K562 (cell line): ENCODE results near the gene ANKRD24. TPM values are rescaled to one million over a fixed set of nuclear protein-coding genes. Genes with fewer than 3 reads are reported as not detected.
A peak's percentile ranks its signal among the peaks of the same experiment; 100 is the strongest.

ENCODE experiments used
- ADNP ChIP-seq: fragments of 200-800 bp; sonication (Bioruptor generic); IDR thresholded peaks from 2 replicates; pipeline ENCODE4 v1.6.1; 2016; ENCODE audit warnings: missing genetic modification characterization, missing compliant biosample characterization
- CHD4 ChIP-seq: fragments of 200-600 bp; sonication (generic); IDR thresholded peaks from 3 replicates; pipeline ENCODE4 v1.6.1; 2012; ENCODE audit warnings: low read depth, mild to moderate bottlenecking, mixed read lengths, low read length, inconsistent platforms; ENCODE audit not compliant: insufficient read depth, insufficient replicate concordance, poor library complexity, severe bottlenecking
- DACH1 ChIP-seq: fragments of 450-650 bp; IDR thresholded peaks from 2 replicates; pipeline ENCODE4 v1.6.1; 2018; ENCODE audit not compliant: partially characterized antibody
- GTF2A2 ChIP-seq: IDR thresholded peaks from 2 replicates; pipeline ENCODE4 v1.6.1; 2016; ENCODE audit warnings: mild to moderate bottlenecking, missing genetic modification characterization, missing compliant biosample characterization
- HDAC2 ChIP-seq: fragments of 450-650 bp; IDR thresholded peaks from 2 replicates; pipeline ENCODE4 v1.6.1; 2016; ENCODE audit warnings: mild to moderate bottlenecking
- HDGF ChIP-seq: fragments of 450-650 bp; IDR thresholded peaks from 2 replicates; pipeline ENCODE4 v1.6.1; 2016
- KDM1A ChIP-seq, 2 experiments: fragments of 450-650 bp; IDR thresholded peaks; 2 replicates each; pipeline ENCODE4 v1.6.1; 2016; ENCODE audit warnings: mild to moderate bottlenecking in 2 of 2
- KDM5B ChIP-seq: fragments of 200-600 bp; sonication (generic); IDR thresholded peaks from 2 replicates; pipeline ENCODE4 v1.6.1; 2012; ENCODE audit warnings: low read depth, mild to moderate bottlenecking, moderate library complexity, low read length, control low read depth, inconsistent platforms; ENCODE audit not compliant: insufficient replicate concordance
- MECOM ChIP-seq: fragments of 250-450 bp; sonication (Bioruptor Pico); IDR thresholded peaks from 2 replicates; pipeline ENCODE4 v1.8.0; 2022; ENCODE audit warnings: inconsistent platforms
- MGA ChIP-seq: fragments of 450-650 bp; IDR thresholded peaks from 2 replicates; pipeline ENCODE4 v1.6.1; 2016; ENCODE audit warnings: mild to moderate bottlenecking, moderate library complexity
- NFIC ChIP-seq: fragments of 450-650 bp; IDR thresholded peaks from 2 replicates; pipeline ENCODE4 v1.6.1; 2017; ENCODE audit warnings: mild to moderate bottlenecking, inconsistent platforms
- PHF20 ChIP-seq: fragments of 450-650 bp; IDR thresholded peaks from 2 replicates; pipeline ENCODE4 v1.6.1; 2018; ENCODE audit not compliant: partially characterized antibody
- POLR2A ChIP-seq: fragments of 450-650 bp; conservative IDR thresholded peaks from 2 replicates; pipeline ENCODE4 v1.6.1; 2016
- THRA ChIP-seq: fragments of 450-650 bp; IDR thresholded peaks from 2 replicates; pipeline ENCODE4 v1.6.1; 2017; ENCODE audit warnings: mild to moderate bottlenecking, moderate library complexity
- ZKSCAN3 ChIP-seq: fragments of 250-450 bp; sonication (Bioruptor Pico); IDR thresholded peaks from 2 replicates; pipeline ENCODE4 v1.4.0; 2020
- ZNF143 ChIP-seq: sonication (generic); formaldehyde crosslinking; IDR thresholded peaks from 2 replicates; pipeline ENCODE4 v1.9.0; 2022; ENCODE audit warnings: mild to moderate bottlenecking, missing genetic modification reagents
- ZNF146 ChIP-seq: IDR thresholded peaks from one replicate; pipeline ENCODE4 v1.6.1; 2018; ENCODE audit warnings: missing compliant biosample characterization; ENCODE audit not compliant: unreplicated experiment
- ZNF239 ChIP-seq: fragments of 250-450 bp; sonication (Bioruptor Pico); IDR thresholded peaks from 2 replicates; pipeline ENCODE4 v1.4.0; 2020; ENCODE audit warnings: mild to moderate bottlenecking
- ZNF24 ChIP-seq: fragments of 450-650 bp; IDR thresholded peaks from 2 replicates; pipeline ENCODE4 v1.6.1; 2016
- polyA plus RNA-seq, 8 experiments: library from polyadenylated mRNA; depleted of rRNA in 4 of 8; stranded (reverse) in 5 of 8; unstranded in 3 of 8; fragments of >200 nt; fragmentation: Nextera tagmentation in 2 of 8; fragmentation: Illumina TruSeq in 1 of 8; extraction: Ambion mirVana in 2 of 8; extraction: Trizol in 1 of 8; gene quantifications; 2 replicates each; pipeline versions ENCODE4 v1.2.1 to v1.2.3, GENCODE V29; 2011 to 2014; ENCODE audit warnings: inconsistent platforms in 1 of 8, missing spikeins in 1 of 8
- total RNA-seq, 7 experiments: library from RNA; depleted of rRNA in 6 of 7; stranded (reverse); fragments of >200 nt in 6 of 7; fragmentation: Illumina TruSeq in 2 of 7; extraction: Trizol in 2 of 7; gene quantifications; 2 replicates each; pipeline versions ENCODE4 v1.2.1 to v1.2.3, GENCODE V29; 2011 to 2021; ENCODE audit warnings: low replicate concordance in 1 of 7

ANKRD24 gene
- total and polyA plus RNA-seq, 9 of the 15 experiments (the other 6 are each of a cell fraction or from before 2014, with no cell fraction given) = 0.07 to 0.12 (median 0.09) TPM; not detected in 5

- TF ChIP-seq THRA = no peak
- TF ChIP-seq ZNF24 = no peak
- TF ChIP-seq ADNP (tag) = peak; percentile 78
- peak; percentile 84 to 91 for TF ChIP-seq KDM1A (IDR thresholded peaks at IDR 0.05)
- no peak for TF ChIP-seq HDGF
- no peak for TF ChIP-seq ZNF146
- no peak for TF ChIP-seq GTF2A2
- TF ChIP-seq ZNF239 = no peak
- TF ChIP-seq MGA = no peak
- peak; percentile 31 for TF ChIP-seq PHF20
- no peak for TF ChIP-seq POLR2A
- no peak for TF ChIP-seq ZKSCAN3 (CRISPR knock-in tag)
- no peak for TF ChIP-seq ZNF143 (CRISPR knock-in tag)
- TF ChIP-seq CHD4 = peak; percentile 89
- TF ChIP-seq HDAC2 = peak; percentile 74; the same call in 1 of the 2 replicates
- TF ChIP-seq MECOM (CRISPR knock-in tag) = no peak
- TF ChIP-seq DACH1 = peak; percentile 24
- TF ChIP-seq KDM5B = no peak
- no peak for TF ChIP-seq NFIC
Measured at GRCh38 chr19:4161415-4162077, 20.9 kb upstream of the ANKRD24 start (continued).
